Chondrocyte (in vitro differentiated cells): ENCODE measurements around the gene ATP5MC3. TPM values are rescaled to one million over a fixed set of nuclear protein-coding genes. Genes with fewer than 3 reads are reported as not detected.
A peak's percentile ranks its signal among the peaks of the same experiment; 100 is the strongest.

ENCODE experiments used
- DNase-seq: peaks from one replicate; pipeline ENCODE4 v3.0.0; 2021; ENCODE audit warnings: mixed read lengths, low spot score
- H3K27ac Mint-ChIP-seq: one replicate; pipeline ENCODE4 v1.8.0; 2021; ENCODE audit warnings: mild to moderate bottlenecking, moderate library complexity, mixed read lengths; ENCODE audit not compliant: unreplicated experiment
- H3K27me3 Mint-ChIP-seq: 2 replicates; pipeline ENCODE4 v1.8.0; 2021; ENCODE audit warnings: low read depth, mixed read lengths
- H3K36me3 Mint-ChIP-seq: 2 replicates; pipeline ENCODE4 v1.8.0; 2021; ENCODE audit warnings: low read depth, mixed read lengths
- H3K4me1 Mint-ChIP-seq: 2 replicates; pipeline ENCODE4 v1.8.0; 2021; ENCODE audit warnings: low read depth, mild to moderate bottlenecking, mixed read lengths
- H3K4me3 Mint-ChIP-seq: one replicate; pipeline ENCODE4 v1.8.0; 2021; ENCODE audit warnings: mild to moderate bottlenecking, moderate library complexity, mixed read lengths; ENCODE audit not compliant: unreplicated experiment
- H3K9me3 Mint-ChIP-seq: 2 replicates; pipeline ENCODE4 v1.8.0; 2021; ENCODE audit warnings: low read depth, mixed read lengths
- total RNA-seq: library from RNA; stranded (reverse); gene quantifications from 3 replicates; pipeline ENCODE4 v1.2.1, GENCODE V29; 2021
- TF ChIP-seq, protein P1 (sequence below): fragments of 200-600 bp; sonication (generic); IDR thresholded peaks from 2 replicates; pipeline ENCODE4 v1.5.0; 2021; ENCODE audit warnings: antibody characterized with exemption, mild to moderate bottlenecking, moderate library complexity

The ATP5MC3 gene
- total RNA-seq, 1 donor from 2014 or later: 143 TPM

DNA sequence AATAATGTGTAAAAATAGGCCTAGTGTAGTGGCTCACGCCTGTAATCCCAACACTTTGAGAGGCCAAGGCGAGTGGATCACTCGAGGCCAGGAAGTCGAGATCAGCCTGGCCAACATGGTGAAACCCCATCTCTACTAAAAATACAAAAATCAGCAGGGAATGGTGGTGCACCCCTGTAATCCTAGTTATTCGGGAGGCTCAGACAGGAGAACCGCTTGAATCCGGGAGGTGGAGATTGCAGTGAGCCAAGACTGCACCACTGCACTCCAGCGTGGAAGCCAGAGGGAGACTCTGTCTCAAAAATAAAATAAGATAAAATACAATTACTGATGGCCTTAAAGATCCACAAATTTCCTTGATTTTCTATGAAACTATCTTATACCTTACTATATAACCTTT is 17.3 kb downstream of the ATP5MC3 start:
- Mint-ChIP-seq H3K4me1 (peaks cover 32% of the 10 kb centered on the region), H3K9me3 (no peaks in the 10 kb centered on the region), H3K27ac (no peak overlapping the region), H3K36me3 (peaks cover 1% of the 10 kb centered on the region), H3K4me3 (no peak overlapping the region), H3K27me3 (no peaks in the 10 kb centered on the region)
- no peak for DNase-seq
- TF ChIP-seq, protein P1, sequence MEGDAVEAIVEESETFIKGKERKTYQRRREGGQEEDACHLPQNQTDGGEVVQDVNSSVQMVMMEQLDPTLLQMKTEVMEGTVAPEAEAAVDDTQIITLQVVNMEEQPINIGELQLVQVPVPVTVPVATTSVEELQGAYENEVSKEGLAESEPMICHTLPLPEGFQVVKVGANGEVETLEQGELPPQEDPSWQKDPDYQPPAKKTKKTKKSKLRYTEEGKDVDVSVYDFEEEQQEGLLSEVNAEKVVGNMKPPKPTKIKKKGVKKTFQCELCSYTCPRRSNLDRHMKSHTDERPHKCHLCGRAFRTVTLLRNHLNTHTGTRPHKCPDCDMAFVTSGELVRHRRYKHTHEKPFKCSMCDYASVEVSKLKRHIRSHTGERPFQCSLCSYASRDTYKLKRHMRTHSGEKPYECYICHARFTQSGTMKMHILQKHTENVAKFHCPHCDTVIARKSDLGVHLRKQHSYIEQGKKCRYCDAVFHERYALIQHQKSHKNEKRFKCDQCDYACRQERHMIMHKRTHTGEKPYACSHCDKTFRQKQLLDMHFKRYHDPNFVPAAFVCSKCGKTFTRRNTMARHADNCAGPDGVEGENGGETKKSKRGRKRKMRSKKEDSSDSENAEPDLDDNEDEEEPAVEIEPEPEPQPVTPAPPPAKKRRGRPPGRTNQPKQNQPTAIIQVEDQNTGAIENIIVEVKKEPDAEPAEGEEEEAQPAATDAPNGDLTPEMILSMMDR: no peak

DNA sequence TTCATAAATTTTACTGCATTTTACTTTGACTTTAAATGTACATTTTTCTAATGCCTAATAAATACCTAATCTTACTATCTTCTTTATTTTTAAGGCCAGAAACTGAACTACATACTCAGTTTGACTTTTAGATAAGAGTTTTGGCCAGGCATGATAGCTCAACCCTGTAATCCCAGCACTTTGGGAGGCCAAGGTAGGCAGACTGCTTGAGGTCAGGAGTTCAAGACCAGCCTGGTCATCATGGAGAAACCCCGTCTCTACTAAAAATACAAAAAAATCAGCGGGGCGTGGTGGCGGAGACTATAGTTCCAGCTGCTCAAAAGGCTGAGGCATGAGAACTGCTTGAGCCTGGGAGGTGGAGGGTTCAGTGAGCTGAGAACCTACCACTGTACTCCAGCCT is 22.6 kb downstream of the ATP5MC3 start:
- DNase-seq: no peak
- TF ChIP-seq, protein P1: no peak
- H3K27me3 Mint-ChIP-seq: no peaks in the 10 kb centered on the region
- no peaks in the 10 kb centered on the region for H3K9me3 Mint-ChIP-seq
- H3K4me3 Mint-ChIP-seq: no peak overlapping the region
- no peak overlapping the region for H3K27ac Mint-ChIP-seq
- peaks cover 1% of the 10 kb centered on the region for H3K36me3 Mint-ChIP-seq
- H3K4me1 Mint-ChIP-seq: peaks cover 26% of the 10 kb centered on the region

DNA sequence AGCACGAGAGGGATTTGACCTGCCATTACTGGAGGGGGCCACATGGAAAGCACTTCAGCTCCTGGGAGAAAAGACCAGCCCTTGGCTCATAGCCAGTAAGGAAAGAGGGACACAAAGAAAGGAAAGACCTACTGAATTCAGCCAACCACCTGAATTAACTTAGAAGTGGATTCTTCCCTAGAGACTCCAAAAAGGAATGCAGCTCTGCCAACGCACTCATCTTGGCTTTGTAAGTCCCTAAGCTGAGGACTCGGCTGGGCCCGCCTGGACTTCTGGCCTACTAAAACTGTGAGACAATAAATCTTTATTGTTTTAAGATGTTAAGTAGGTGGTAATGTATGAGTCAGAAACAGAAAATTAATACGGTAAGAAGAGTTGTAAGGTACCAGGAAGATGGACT is 25.0 kb downstream of the ATP5MC3 start:
- DNase-seq: no peak
- TF ChIP-seq, protein P1: no peak
- peaks cover 1% of the 10 kb centered on the region for H3K36me3 Mint-ChIP-seq
- H3K4me3 Mint-ChIP-seq: no peak overlapping the region
- peaks cover 40% of the 10 kb centered on the region for H3K4me1 Mint-ChIP-seq
- no peaks in the 10 kb centered on the region for H3K27me3 Mint-ChIP-seq
- H3K9me3 Mint-ChIP-seq: no peaks in the 10 kb centered on the region
- H3K27ac Mint-ChIP-seq: peak overlapping the region; percentile 63

DNA sequence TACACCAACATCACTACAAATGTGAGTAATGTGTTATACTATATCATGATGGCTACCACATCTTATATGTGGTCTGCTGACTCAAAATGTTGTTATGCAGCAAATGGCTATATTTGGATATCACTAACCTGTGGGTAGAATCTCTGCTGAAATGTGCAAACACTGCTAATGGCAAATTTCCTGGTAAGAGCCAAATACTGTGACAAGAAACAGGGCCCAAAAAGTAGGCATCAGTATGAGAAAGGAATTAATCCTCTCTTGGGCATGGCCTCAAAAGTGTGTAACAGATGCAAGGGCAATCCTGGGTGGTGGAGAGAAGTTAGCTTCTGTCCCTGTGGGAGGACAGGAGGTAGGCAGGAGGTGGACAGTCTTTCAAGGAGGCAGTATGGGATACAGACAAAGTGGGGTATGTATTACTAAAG is 26.8 kb downstream of the ATP5MC3 start:
- Mint-ChIP-seq H3K4me1 (peaks cover 45% of the 10 kb centered on the region), H3K4me3 (no peak overlapping the region), H3K27me3 (no peaks in the 10 kb centered on the region), H3K36me3 (peaks cover 1% of the 10 kb centered on the region), H3K9me3 (no peaks in the 10 kb centered on the region), H3K27ac (peak overlapping the region; percentile 83)
- no peak for DNase-seq
- TF ChIP-seq, protein P1: no peak

DNA sequence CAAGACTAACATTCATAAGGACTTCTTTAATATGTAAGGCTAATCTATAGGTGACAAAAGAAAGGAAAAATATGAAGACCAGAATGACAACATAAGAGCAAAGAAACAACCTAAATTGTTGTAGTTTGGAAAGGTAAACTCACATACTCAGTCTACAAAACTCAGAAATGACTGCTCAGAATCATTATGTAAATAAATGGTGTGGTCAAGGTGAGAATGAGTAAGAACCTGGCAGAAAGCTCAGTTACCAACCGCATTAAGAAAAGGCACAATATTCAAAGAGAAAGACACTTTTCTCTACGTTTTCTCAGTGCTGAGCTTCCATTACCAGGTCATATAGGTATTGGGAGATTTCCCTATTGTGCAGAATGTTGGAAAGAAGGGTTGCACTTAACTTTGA is 29.3 kb downstream of the ATP5MC3 start:
- DNase-seq: no peak
- TF ChIP-seq, protein P1: no peak
- Mint-ChIP-seq H3K36me3 (peaks cover 6% of the 10 kb centered on the region), H3K27ac (no peak overlapping the region), H3K9me3 (no peaks in the 10 kb centered on the region), H3K4me3 (no peak overlapping the region), H3K27me3 (no peaks in the 10 kb centered on the region), H3K4me1 (peaks cover 59% of the 10 kb centered on the region)
